Dendritic cell treated with granulocyte-macrophage colony-stimulating factor and Interleukin-4, amounts not matched to agents 40 ng/mL and 50 ng/mL, for 4 days (primary cell): ENCODE results near the gene MCF2L2.

Source experiments
- H3K27ac Mint-ChIP-seq: one replicate; pipeline ENCODE4 v1.8.0; 2022; ENCODE audit warnings: mild to moderate bottlenecking, mixed read lengths
- H3K27me3 Mint-ChIP-seq: one replicate; pipeline ENCODE4 v1.8.0; 2022; ENCODE audit warnings: mild to moderate bottlenecking, mixed read lengths
- H3K36me3 Mint-ChIP-seq: one replicate; pipeline ENCODE4 v1.8.0; 2022; ENCODE audit warnings: low read depth, mixed read lengths
- H3K4me1 Mint-ChIP-seq: one replicate; pipeline ENCODE4 v1.8.0; 2022; ENCODE audit warnings: low read depth, mixed read lengths
- H3K4me3 Mint-ChIP-seq: one replicate; pipeline ENCODE4 v1.8.0; 2022; ENCODE audit warnings: mild to moderate bottlenecking, moderate library complexity, mixed read lengths
- H3K9me3 Mint-ChIP-seq: one replicate; pipeline ENCODE4 v1.8.0; 2022; ENCODE audit warnings: mixed read lengths
- intact Hi-C: fragments of 100-400 bp; cut with micrococcal nuclease; formaldehyde crosslinking; loops from one replicate; pipeline ENCODE4 v1.15.0; 2022

The MCF2L2 gene

GRCh38 chr3:183255348-183255730 lies 173.1 kb downstream of the MCF2L2 start:
- Mint-ChIP-seq H3K4me1 (peaks cover 53% of the 10 kb centered on the region), H3K4me3 (peak overlapping the region; percentile 79), H3K27ac (peak overlapping the region; percentile 78), H3K36me3 (peaks cover 56% of the 10 kb centered on the region), H3K9me3 (no peaks in the 10 kb centered on the region), H3K27me3 (no peaks in the 10 kb centered on the region)
- intact Hi-C loops = loop anchor here (5.0 kb wide), 1 partner anchor 68 kb away; no protein-coding TSS in a partner anchor

- Mint-ChIP-seq H3K27ac (peak overlapping the region; percentile 78), H3K4me3 (peak overlapping the region; percentile 79)
These were observed 173.7 kb downstream of the MCF2L2 start for GRCh38 chr3:183254487-183255347.

GRCh38 chr3:183253528-183254486 lies 174.6 kb downstream of the MCF2L2 start:
- peak overlapping the region; percentile 90 for H3K4me3 Mint-ChIP-seq
- H3K9me3 Mint-ChIP-seq = no peaks in the 10 kb centered on the region
- H3K36me3 Mint-ChIP-seq = peaks cover 48% of the 10 kb centered on the region
- peak overlapping the region; percentile 99 for H3K27ac Mint-ChIP-seq
- peaks cover 49% of the 10 kb centered on the region for H3K4me1 Mint-ChIP-seq
- no peaks in the 10 kb centered on the region for H3K27me3 Mint-ChIP-seq
- intact Hi-C loops = loop anchor here (2.0 to 5.0 kb wide), 3 partner anchors 43 to 132 kb away; no protein-coding TSS in a partner anchor

More at GRCh38 chr3:183254487-183255347, 173.7 kb downstream of the MCF2L2 start:
- Mint-ChIP-seq H3K4me1 (peaks cover 49% of the 10 kb centered on the region), H3K36me3 (peaks cover 54% of the 10 kb centered on the region), H3K9me3 (no peaks in the 10 kb centered on the region), H3K27me3 (no peaks in the 10 kb centered on the region)
- intact Hi-C loops = loop anchor here (5.0 kb wide), 2 partner anchors 67 to 132 kb away; no protein-coding TSS in a partner anchor

- Mint-ChIP-seq H3K4me1 (peaks cover 43% of the 10 kb centered on the region), H3K27me3 (no peaks in the 10 kb centered on the region), H3K36me3 (peaks cover 40% of the 10 kb centered on the region), H3K4me3 (peak within 1 kb of the TSS; percentile 90), H3K9me3 (no peaks in the 10 kb centered on the region), H3K27ac (peak within 1 kb of the TSS; percentile 99)
- intact Hi-C loops = loop anchor here (2.0 to 5.0 kb wide), 3 partner anchors 42 to 131 kb away; no protein-coding TSS in a partner anchor
These were observed 175.4 kb downstream of the MCF2L2 start, which contains the start of gene B3GNT5 for GRCh38 chr3:183252973-183253527. B3GNT5 (plus strand) TSS chr3:183253253; CDS start chr3:183269799, 16,546 bp downstream.

GRCh38 chr3:183252118-183252782 lies 176.2 kb downstream of the MCF2L2 start:
- Mint-ChIP-seq H3K4me3 (peak overlapping the region; percentile 69), H3K27ac (peak overlapping the region; percentile 99), H3K36me3 (peaks cover 32% of the 10 kb centered on the region), H3K27me3 (no peaks in the 10 kb centered on the region), H3K4me1 (peaks cover 35% of the 10 kb centered on the region), H3K9me3 (no peaks in the 10 kb centered on the region)
- intact Hi-C loops = loop anchor here (2.0 to 5.0 kb wide), 3 partner anchors 41 to 130 kb away; no protein-coding TSS in a partner anchor

- no peaks in the 10 kb centered on the region for H3K27me3 Mint-ChIP-seq
- peaks cover 32% of the 10 kb centered on the region for H3K4me1 Mint-ChIP-seq
- intact Hi-C loops = no loop called here
- no peaks in the 10 kb centered on the region for H3K9me3 Mint-ChIP-seq
- H3K36me3 Mint-ChIP-seq = peaks cover 9% of the 10 kb centered on the region
- H3K27ac Mint-ChIP-seq = peak overlapping the region; percentile 75
- no peak overlapping the region for H3K4me3 Mint-ChIP-seq
These were observed 179.3 kb downstream of the MCF2L2 start for GRCh38 chr3:183249006-183249718.

GRCh38 chr3:183247011-183247589 lies 181.3 kb downstream of the MCF2L2 start:
- peaks cover 14% of the 10 kb centered on the region for H3K36me3 Mint-ChIP-seq
- no peak overlapping the region for H3K4me3 Mint-ChIP-seq
- intact Hi-C loops = no loop called here
- no peak overlapping the region for H3K27ac Mint-ChIP-seq
- no peaks in the 10 kb centered on the region for H3K27me3 Mint-ChIP-seq
- H3K9me3 Mint-ChIP-seq = peaks cover 8% of the 10 kb centered on the region
- H3K4me1 Mint-ChIP-seq = peaks cover 37% of the 10 kb centered on the region

GRCh38 chr3:183244981-183245476 lies 183.4 kb downstream of the MCF2L2 start:
- Mint-ChIP-seq H3K4me1 (peaks cover 45% of the 10 kb centered on the region), H3K4me3 (peak overlapping the region; percentile 2), H3K27me3 (no peaks in the 10 kb centered on the region), H3K36me3 (peaks cover 21% of the 10 kb centered on the region), H3K9me3 (peaks cover 19% of the 10 kb centered on the region), H3K27ac (peak overlapping the region; percentile 86)
- intact Hi-C loops = no loop called here

GRCh38 chr3:183244219-183244618 lies 184.2 kb downstream of the MCF2L2 start:
- intact Hi-C loops = no loop called here
- Mint-ChIP-seq H3K27ac (peak overlapping the region; percentile 86), H3K36me3 (peaks cover 21% of the 10 kb centered on the region), H3K9me3 (peaks cover 19% of the 10 kb centered on the region), H3K4me3 (no peak overlapping the region), H3K4me1 (peaks cover 47% of the 10 kb centered on the region), H3K27me3 (no peaks in the 10 kb centered on the region)

GRCh38 chr3:183242431-183242830 lies 186.0 kb downstream of the MCF2L2 start:
- Mint-ChIP-seq H3K4me1 (peaks cover 41% of the 10 kb centered on the region), H3K27ac (peak overlapping the region; percentile 45), H3K9me3 (peaks cover 19% of the 10 kb centered on the region), H3K27me3 (no peaks in the 10 kb centered on the region), H3K4me3 (no peak overlapping the region), H3K36me3 (peaks cover 21% of the 10 kb centered on the region)
- intact Hi-C loops = no loop called here

GRCh38 chr3:183239046-183239445 lies 189.4 kb downstream of the MCF2L2 start:
- Mint-ChIP-seq H3K9me3 (peaks cover 19% of the 10 kb centered on the region), H3K27me3 (no peaks in the 10 kb centered on the region), H3K27ac (no peak overlapping the region), H3K4me1 (peaks cover 22% of the 10 kb centered on the region), H3K36me3 (peaks cover 21% of the 10 kb centered on the region), H3K4me3 (no peak overlapping the region)
- intact Hi-C loops = no loop called here

- Mint-ChIP-seq H3K4me1 (peaks cover 7% of the 10 kb centered on the region), H3K27me3 (no peaks in the 10 kb centered on the region), H3K36me3 (peaks cover 4% of the 10 kb centered on the region)
These were observed 194.5 kb downstream of the MCF2L2 start for GRCh38 chr3:183233966-183234365.

More at GRCh38 chr3:183233966-183234365, 194.5 kb downstream of the MCF2L2 start:
- H3K4me3 Mint-ChIP-seq = no peak overlapping the region
- H3K9me3 Mint-ChIP-seq = peaks cover 8% of the 10 kb centered on the region
- intact Hi-C loops = no loop called here
- no peak overlapping the region for H3K27ac Mint-ChIP-seq
